T-helper 17 cell (primary cell): Measurements from ENCODE around the gene PPP4C. TPM values are rescaled to one million over a fixed set of nuclear protein-coding genes. Genes with fewer than 3 reads are reported as not detected.
"Not testable (repeated sequence)": the region's sequence is repeated elsewhere in the genome, so short reads cannot be mapped to it uniquely, and the experiment has no call there.

Experiments
- ATAC-seq: fragments of 150-1000 bp; cut with Tn5 transposase; 2 replicates; pipeline ENCODE4 v1.10.0; 2021; ENCODE audit warnings: mild to moderate bottlenecking, moderate library complexity
- DNase-seq, 3 donors: peaks; one replicate each; pipeline versions ENCODE4 v3.0.0 to v3.0.0-alpha.2; 2020 to 2021
- H3K9me3 ChIP-seq: one replicate; pipeline ENCODE4 v1.7.0; 2013; ENCODE audit warnings: low read length, mild to moderate bottlenecking; ENCODE audit not compliant: control insufficient read depth, poor library complexity, severe bottlenecking
- H3K27ac Mint-ChIP-seq: one replicate; pipeline ENCODE4 v1.8.0; 2022; ENCODE audit warnings: mild to moderate bottlenecking, moderate library complexity, mixed read lengths
- H3K27me3 Mint-ChIP-seq: one replicate; pipeline ENCODE4 v1.8.0; 2022; ENCODE audit warnings: mixed read lengths
- H3K36me3 Mint-ChIP-seq: one replicate; pipeline ENCODE4 v1.8.0; 2022; ENCODE audit warnings: low read depth, mixed read lengths
- H3K4me1 Mint-ChIP-seq: one replicate; pipeline ENCODE4 v1.8.0; 2022; ENCODE audit warnings: mild to moderate bottlenecking, mixed read lengths
- H3K4me3 Mint-ChIP-seq: one replicate; pipeline ENCODE4 v1.8.0; 2022; ENCODE audit warnings: mild to moderate bottlenecking, moderate library complexity, mixed read lengths
- total RNA-seq, 4 donors: library from RNA in 2 of 4; stranded (reverse) in 2 of 4; gene quantifications; one replicate each; pipeline ENCODE4 v1.2.3 and lab custom pipeline; 2022 to 2026

PPP4C gene
- total RNA-seq, 2 donors from 2014 or later, result 80.8 to 89.3 TPM

DNA sequence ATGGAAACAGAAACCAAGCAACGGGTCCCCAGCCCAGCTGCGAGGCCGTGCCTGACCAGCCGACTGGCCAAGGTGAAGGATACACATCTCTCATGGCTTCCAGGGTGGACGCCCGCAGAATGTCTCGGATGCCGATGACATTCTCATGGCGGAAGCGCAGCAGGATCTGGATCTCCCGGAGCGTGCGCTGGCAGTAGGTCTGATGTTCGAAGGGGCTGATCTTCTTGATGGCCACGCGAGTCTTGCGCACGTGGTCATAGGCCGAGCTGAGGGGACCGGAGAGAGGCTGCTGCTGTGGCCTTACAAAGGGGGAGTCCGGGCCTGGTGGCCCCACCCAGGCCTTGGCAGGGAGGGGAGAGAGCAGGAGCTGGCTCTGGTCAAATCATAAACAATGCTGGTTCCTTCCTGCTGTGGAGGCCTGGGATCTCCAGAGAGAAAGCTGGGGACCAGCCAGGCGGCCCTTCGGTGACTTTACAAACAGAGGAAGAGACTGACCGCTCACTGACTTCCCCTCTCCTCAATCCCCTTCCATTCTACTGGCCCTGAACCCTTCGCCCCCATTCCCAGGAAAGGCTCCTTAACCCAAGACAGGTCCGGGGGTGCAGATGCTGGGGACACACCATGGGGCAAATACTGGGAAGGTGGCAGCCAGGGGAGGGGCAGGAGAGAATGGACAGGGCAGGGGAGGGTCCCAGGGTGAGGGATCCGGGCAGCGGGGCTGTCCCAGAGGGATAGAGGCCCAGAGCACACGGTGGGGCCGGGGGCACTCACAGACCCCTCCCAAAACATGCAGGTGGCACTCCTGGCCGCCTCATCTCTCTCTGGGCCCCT lies 46.2 kb downstream of the PPP4C start:
- no peaks in the 10 kb centered on the region for H3K27me3 Mint-ChIP-seq
- ATAC-seq, result no peak
- DNase-seq, result no peak
- H3K4me3 Mint-ChIP-seq, result peak overlapping the region; percentile 91
- H3K27ac Mint-ChIP-seq, result peak overlapping the region; percentile 90
- H3K4me1 Mint-ChIP-seq, result peaks cover 15% of the 10 kb centered on the region
- H3K36me3 Mint-ChIP-seq, result no peaks in the 10 kb centered on the region
- H3K9me3 ChIP-seq, result no peaks in the 10 kb centered on the region

DNA sequence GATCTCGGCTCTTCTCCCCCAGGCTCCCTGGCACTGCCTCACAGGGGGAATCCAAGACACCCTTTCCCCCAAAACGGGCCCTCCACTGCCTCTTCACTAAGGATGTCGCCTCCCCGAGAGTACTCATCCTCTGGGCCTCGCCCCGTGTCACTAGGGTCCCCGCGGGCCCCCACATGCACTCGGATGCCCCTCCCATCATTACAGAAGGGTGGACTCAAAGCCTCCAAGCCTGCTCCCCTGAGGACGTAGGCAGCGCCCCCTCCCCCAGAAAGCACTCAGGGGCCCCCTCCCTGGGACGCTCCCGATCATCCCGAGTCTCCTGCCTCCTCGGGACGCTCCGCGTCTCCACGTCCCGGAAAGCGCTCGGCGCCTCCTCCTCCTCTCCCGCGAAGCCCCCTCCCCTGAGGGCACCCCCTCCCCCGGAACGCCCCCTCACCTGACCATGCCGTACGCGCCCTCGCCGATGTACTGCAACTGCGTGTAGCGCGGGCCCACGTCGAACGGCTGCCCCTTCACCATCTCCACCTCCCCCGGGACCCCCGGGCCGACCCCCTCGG lies 46.9 kb downstream of the PPP4C start:
- H3K27ac Mint-ChIP-seq, result peak overlapping the region; percentile 90
- ATAC-seq, result peak; percentile 21
- no peaks in the 10 kb centered on the region for H3K36me3 Mint-ChIP-seq
- H3K4me1 Mint-ChIP-seq, result peaks cover 15% of the 10 kb centered on the region
- H3K4me3 Mint-ChIP-seq, result peak overlapping the region; percentile 91
- no peaks in the 10 kb centered on the region for H3K27me3 Mint-ChIP-seq
- no peaks in the 10 kb centered on the region for H3K9me3 ChIP-seq
- DNase-seq, result peak in 2 of 3 donors; percentile 18 to 27

DNA sequence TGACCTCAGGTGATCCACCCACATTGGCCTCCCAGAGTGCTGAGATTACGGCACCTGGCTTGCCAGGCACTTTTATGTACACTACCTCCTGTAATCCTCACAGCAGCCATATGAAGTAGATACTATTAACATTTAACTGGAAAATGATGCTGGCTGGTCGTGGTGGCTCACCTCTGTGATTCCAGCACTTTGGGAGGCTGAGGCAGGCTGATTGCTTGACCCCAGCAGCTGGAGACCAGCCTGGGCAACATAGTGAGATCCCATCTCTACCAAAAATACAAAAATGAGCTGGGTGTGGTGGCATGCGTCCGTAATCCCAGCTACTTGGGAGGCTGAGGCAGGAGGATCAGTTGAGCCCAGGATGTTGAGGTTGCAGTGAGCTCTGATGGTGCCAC lies 49.2 kb downstream of the PPP4C start:
- Mint-ChIP-seq H3K4me1 (peaks cover 11% of the 10 kb centered on the region), H3K4me3 (no peak overlapping the region), H3K36me3 (no peaks in the 10 kb centered on the region), H3K27me3 (no peaks in the 10 kb centered on the region), H3K27ac (no peak overlapping the region)
- no peaks in the 10 kb centered on the region for H3K9me3 ChIP-seq
- DNase-seq, result no peak
- no peak for ATAC-seq

DNA sequence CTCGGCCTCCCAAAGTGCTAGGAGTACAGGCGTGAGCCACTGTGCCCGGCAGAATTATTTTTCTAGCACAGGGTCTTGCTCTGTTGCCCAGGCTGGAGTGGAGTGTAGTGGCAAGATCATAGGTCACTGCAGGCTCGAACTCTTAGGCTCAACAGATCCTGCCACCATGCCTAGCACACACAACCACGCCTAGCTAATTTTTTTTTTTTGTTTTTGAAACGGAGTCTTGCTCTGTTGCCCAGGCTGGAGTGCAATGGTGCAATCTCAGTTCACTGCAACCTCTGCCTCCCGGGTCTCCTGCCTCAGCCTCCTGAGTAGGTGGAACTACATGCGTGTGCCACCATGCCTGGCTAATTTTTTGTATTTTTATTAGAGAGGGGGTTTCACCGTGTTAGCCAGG lies 49.9 kb downstream of the PPP4C start:
- H3K27ac Mint-ChIP-seq, ATAC-seq, DNase-seq, H3K9me3 ChIP-seq, H3K4me3 Mint-ChIP-seq, H3K4me1 Mint-ChIP-seq, H3K36me3 Mint-ChIP-seq, H3K27me3 Mint-ChIP-seq: not testable (repeated sequence)

DNA sequence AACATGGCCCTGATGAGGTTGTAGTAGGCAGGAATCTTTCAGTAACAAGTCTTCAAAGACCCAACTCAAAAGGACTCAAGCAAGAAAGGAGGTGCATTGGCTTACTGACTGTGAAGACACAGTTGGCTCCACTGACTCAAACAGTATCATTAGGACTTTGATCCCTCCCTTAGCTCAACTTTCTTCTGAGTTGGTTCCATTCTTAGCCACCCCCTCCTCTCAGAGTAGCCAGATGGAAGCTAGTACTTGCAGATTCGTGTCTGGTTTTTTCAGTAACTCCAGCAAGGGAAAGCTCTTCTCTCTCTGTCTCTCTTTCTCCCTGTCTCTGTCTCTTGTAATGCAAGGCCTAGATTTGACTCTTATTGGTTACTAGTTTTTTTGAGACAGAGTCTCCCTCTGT lies 52.2 kb downstream of the PPP4C start:
- H3K9me3 ChIP-seq, result no peaks in the 10 kb centered on the region
- Mint-ChIP-seq H3K27ac (peak overlapping the region; percentile 43), H3K36me3 (no peaks in the 10 kb centered on the region), H3K4me3 (no peak overlapping the region), H3K4me1 (no peaks in the 10 kb centered on the region), H3K27me3 (no peaks in the 10 kb centered on the region)
- ATAC-seq (no peak), DNase-seq (no peak)

DNA sequence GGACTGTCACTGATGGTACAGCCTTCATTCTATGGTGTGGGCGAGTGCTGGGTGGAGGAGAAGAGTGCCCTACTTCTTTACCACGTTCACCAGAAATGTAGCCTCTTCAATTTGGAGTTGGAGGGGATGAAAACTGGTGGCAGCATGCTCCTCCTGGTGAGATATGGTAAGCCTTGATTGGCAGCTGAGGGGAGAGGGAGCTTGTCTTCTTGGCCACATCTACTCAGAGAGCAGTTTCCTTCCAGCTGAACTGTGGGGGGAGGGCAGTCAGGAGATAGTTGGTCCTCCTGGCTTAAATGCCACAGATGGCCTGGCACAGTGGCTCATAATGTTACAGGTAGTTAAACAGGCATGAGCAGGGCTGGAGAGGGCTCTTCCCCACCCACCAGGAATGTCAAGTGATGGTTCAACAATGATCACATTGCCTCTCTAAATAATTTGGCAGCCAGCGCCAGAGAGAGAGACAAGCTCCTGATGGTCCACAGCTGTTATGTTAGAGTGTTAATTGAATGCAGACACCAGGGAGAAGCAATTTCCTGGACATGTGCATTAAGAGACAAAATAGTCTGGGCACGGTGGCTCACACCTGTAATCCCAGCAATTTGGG lies 56.2 kb downstream of the PPP4C start:
- no peak overlapping the region for H3K27ac Mint-ChIP-seq
- H3K27me3 Mint-ChIP-seq, result no peaks in the 10 kb centered on the region
- no peak for DNase-seq
- peaks cover 2% of the 10 kb centered on the region for H3K4me1 Mint-ChIP-seq
- no peaks in the 10 kb centered on the region for H3K36me3 Mint-ChIP-seq
- ATAC-seq, result no peak
- H3K9me3 ChIP-seq, result no peaks in the 10 kb centered on the region
- H3K4me3 Mint-ChIP-seq, result no peak overlapping the region

DNA sequence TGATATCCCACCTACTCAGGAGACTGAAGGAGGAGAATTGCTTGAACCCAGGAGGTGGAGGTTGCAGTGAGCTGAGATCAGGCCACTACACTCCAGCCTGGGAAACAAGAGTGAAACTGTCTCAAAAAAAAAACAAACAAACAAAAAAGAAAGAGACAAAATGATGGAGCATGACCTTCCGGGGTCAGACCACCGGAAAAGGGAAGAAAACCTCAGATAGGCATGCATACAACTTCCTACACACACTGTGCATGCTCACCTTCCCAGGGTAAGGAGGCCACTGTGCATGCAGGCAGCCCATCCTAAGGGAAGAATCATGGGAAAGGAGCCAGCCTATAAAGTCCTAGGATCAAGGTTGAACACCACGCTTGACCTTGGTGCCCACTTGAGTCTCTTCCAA lies 56.8 kb downstream of the PPP4C start:
- Mint-ChIP-seq H3K27ac (no peak overlapping the region), H3K4me1 (peaks cover 4% of the 10 kb centered on the region), H3K36me3 (no peaks in the 10 kb centered on the region), H3K27me3 (no peaks in the 10 kb centered on the region), H3K4me3 (no peak overlapping the region)
- no peaks in the 10 kb centered on the region for H3K9me3 ChIP-seq
- DNase-seq (no peak), ATAC-seq (no peak)

Other genes with a start within 250 kb of the PPP4C start
- gene CDIPT, start 212.8 kb upstream of the PPP4C start, total RNA-seq, result 10 to 100 TPM; 39.6 TPM
- gene SEZ6L2, start 176.4 kb upstream of the PPP4C start, total RNA-seq, result not detected
- not detected for gene ASPHD1, start 175.5 kb upstream of the PPP4C start, total RNA-seq
- 10 to 100 TPM; 44.1 to 48.4 TPM for gene KCTD13, start 149.8 kb upstream of the PPP4C start, total RNA-seq
- gene TMEM219, start 113.9 kb upstream of the PPP4C start, total RNA-seq, result 10 to 100 TPM; 68.8 to 80.3 TPM
- 10 to 100 TPM; 21.0 to 22.9 TPM for gene TAOK2, start 102.1 kb upstream of the PPP4C start, total RNA-seq
- 10 to 100 TPM; 11.3 to 11.5 TPM for gene HIRIP3, start 80.4 kb upstream of the PPP4C start, total RNA-seq
- 10 to 100 TPM; 72.4 to 76.7 TPM for gene INO80E, start 79.8 kb upstream of the PPP4C start, total RNA-seq
- under 1 TPM in 1 of 2 donors, not detected in 1; 0.16 TPM for gene DOC2A, start 65.0 kb upstream of the PPP4C start, total RNA-seq
- gene C16orf92, start 52.8 kb upstream of the PPP4C start, total RNA-seq, result not detected
- gene TLCD3B, start 44.7 kb upstream of the PPP4C start, total RNA-seq, result not detected
- 100 to 1,000 TPM; 421 to 426 TPM for gene ALDOA, start 10.2 kb upstream of the PPP4C start, total RNA-seq
- under 1 TPM; 0.65 to 0.94 TPM for gene TBX6, start 15.9 kb downstream of the PPP4C start, total RNA-seq
- gene YPEL3, start 20.2 kb downstream of the PPP4C start, total RNA-seq, result 100 to 1,000 TPM in 1 of 2 donors, 10 to 100 TPM in 1; 94.9 to 131 TPM
- gene GDPD3, start 37.5 kb downstream of the PPP4C start, total RNA-seq, result 10 to 100 TPM; 12.6 to 13.7 TPM
- 10 to 100 TPM; 76.5 to 77.6 TPM for gene MAPK3, start 47.2 kb downstream of the PPP4C start, total RNA-seq
- 100 to 1,000 TPM; 665 to 718 TPM for gene CORO1A, start 107.6 kb downstream of the PPP4C start, total RNA-seq
- gene BOLA2B, start 117.7 kb downstream of the PPP4C start, total RNA-seq, result 10 to 100 TPM; 60.7 to 78.7 TPM
- gene SLX1A, start 117.9 kb downstream of the PPP4C start, total RNA-seq, result 10 to 100 TPM; 43.0 to 47.8 TPM
- gene SULT1A3, start 123.3 kb downstream of the PPP4C start, total RNA-seq, result 10 to 100 TPM; 28.8 to 30.0 TPM
- 10 to 100 TPM; 17.4 to 30.3 TPM for gene NPIPB13, start 172.5 kb downstream of the PPP4C start, total RNA-seq